PC-3 (cell line): Measurements from ENCODE around the gene LYRM9. TPM values are rescaled to one million over a fixed set of nuclear protein-coding genes. Genes with fewer than 3 reads are reported as not detected.

Experiments
- ATAC-seq: fragments of 200-7000 bp; cut with Tn5 transposase; 2 replicates; pipeline ENCODE4 v1.9.1; 2020; ENCODE audit warnings: mild to moderate bottlenecking, moderate library complexity
- BruUV-seq: library from RNA; stranded (reverse); fragments of 400-500 nt; replicated peaks from 2 replicates; lab custom pipeline; 2021; lab: Mats Ljungman, UMichigan
- CTCF ChIA-PET: fragments of 300-600 bp; sonication (Branson Sonifier 250); formaldehyde crosslinking; loops from one replicate; lab custom pipeline; 2022; ENCODE audit warnings: antibody characterized with exemption; lab: Charles Lee
- POLR2A ChIA-PET: fragments of 300-600 bp; sonication (Branson Sonifier 250); formaldehyde crosslinking; loops from one replicate; lab custom pipeline; 2022; ENCODE audit warnings: antibody characterized with exemption; ENCODE audit not compliant: unreplicated experiment; lab: Charles Lee
- DNase-seq: peaks from one replicate; pipeline ENCODE4 v3.0.0-alpha.2; 2015
- H2AFZ ChIP-seq: fragments of 300-600 bp; sonication (generic); 2 replicates; pipeline ENCODE4 v1.6.0; 2016; ENCODE audit warnings: antibody characterized with exemption, low read length
- H3F3A ChIP-seq: fragments of 300-600 bp; sonication (generic); one replicate; pipeline ENCODE4 v1.6.0; 2017; ENCODE audit warnings: antibody characterized with exemption, low read length, control low read depth, mild to moderate bottlenecking; ENCODE audit not compliant: unreplicated experiment
- H3K27ac ChIP-seq: fragments of 300-600 bp; sonication (generic); 2 replicates; pipeline ENCODE4 v1.5.1; 2016; ENCODE audit warnings: mild to moderate bottlenecking, low read length
- H3K27me3 ChIP-seq: fragments of 300-600 bp; sonication (generic); 2 replicates; pipeline ENCODE4 v1.6.1; 2016; ENCODE audit warnings: low read length, mixed read lengths
- H3K36me3 ChIP-seq: fragments of 300-600 bp; sonication (generic); 2 replicates; pipeline ENCODE4 v1.6.1; 2016; ENCODE audit warnings: low read depth, mixed run types, low read length, mixed read lengths
- H3K4me1 ChIP-seq: fragments of 300-600 bp; sonication (generic); 2 replicates; pipeline ENCODE4 v1.5.1; 2016; ENCODE audit warnings: low read length; ENCODE audit not compliant: insufficient read depth
- H3K4me2 ChIP-seq: fragments of 300-600 bp; sonication (generic); 2 replicates; pipeline ENCODE4 v1.6.0; 2016; ENCODE audit warnings: low read length
- H3K4me3 ChIP-seq: fragments of 300-600 bp; sonication (generic); 2 replicates; pipeline ENCODE4 v1.5.1; 2016; ENCODE audit warnings: mild to moderate bottlenecking, low read length, mixed read lengths
- H3K79me2 ChIP-seq: fragments of 300-600 bp; sonication (generic); 2 replicates; pipeline ENCODE4 v1.6.1; 2017; ENCODE audit warnings: low read length, mixed read lengths
- H3K9ac ChIP-seq: fragments of 300-600 bp; sonication (generic); 2 replicates; pipeline ENCODE4 v1.6.0; 2016; ENCODE audit warnings: mild to moderate bottlenecking, low read length
- H3K9me2 ChIP-seq: fragments of 300-600 bp; sonication (generic); replicated peaks from 2 replicates; pipeline ENCODE4 v1.6.1; 2016; ENCODE audit warnings: mixed run types, low read length, mixed read lengths
- H3K9me3 ChIP-seq: fragments of 300-600 bp; sonication (generic); 2 replicates; pipeline ENCODE4 v1.6.1; 2016; ENCODE audit warnings: low read length, mixed read lengths
- H4K20me1 ChIP-seq: fragments of 300-600 bp; sonication (generic); 2 replicates; pipeline ENCODE4 v1.6.1; 2016; ENCODE audit warnings: low read length, mixed read lengths
- EZH2 ChIP-seq: fragments of 300-600 bp; sonication (generic); IDR thresholded peaks from one replicate; pipeline ENCODE4 v1.6.1; 2017; ENCODE audit warnings: antibody characterized with exemption, mild to moderate bottlenecking, low read length; ENCODE audit not compliant: unreplicated experiment
- EZH2phosphoT487 ChIP-seq: fragments of 300-600 bp; sonication (generic); IDR thresholded peaks from 2 replicates; pipeline ENCODE4 v1.6.1; 2018; ENCODE audit warnings: mild to moderate bottlenecking, antibody characterized with exemption, low read length, borderline replicate concordance
- intact Hi-C: fragments of 100-400 bp; cut with micrococcal nuclease; formaldehyde crosslinking; loops from 2 replicates; pipeline ENCODE4 v1.9.0; 2023
- total RNA-seq: library from RNA; depleted of rRNA; stranded (reverse); fragments of >200 nt; gene quantifications from 2 replicates; pipeline ENCODE4 v1.2.3, GENCODE V29; 2014
- TF ChIP-seq, protein P1 (sequence below): fragments of 300-600 bp; sonication (generic); conservative IDR thresholded peaks from 2 replicates; pipeline ENCODE4 v1.5.1; 2017; ENCODE audit warnings: antibody characterized with exemption, low read depth, mild to moderate bottlenecking, low read length

The LYRM9 gene
- total RNA-seq, 1 experiment from 2014 or later: 0.58 TPM

- no peak overlapping the region for H2AFZ ChIP-seq
- H4K20me1 ChIP-seq: no peaks in the 10 kb centered on the region
- no peak overlapping the region for H3K4me3 ChIP-seq
- ATAC-seq (no peak), DNase-seq (no peak)
- H3F3A ChIP-seq: no peaks in the 10 kb centered on the region
- ChIA-PET CTCF (no interaction called here), POLR2A (no interaction called here)
- no peaks in the 10 kb centered on the region for H3K27me3 ChIP-seq
- H3K27ac ChIP-seq: no peak overlapping the region
- intact Hi-C loops: loop anchor here (10.0 kb wide), 2 partner anchors 117 to 357 kb away; no protein-coding TSS in a partner anchor
- BruUV-seq: no TSS peak
- no peak overlapping the region for H3K9ac ChIP-seq
- no peaks in the 10 kb centered on the region for H3K36me3 ChIP-seq
- H3K4me2 ChIP-seq: no peak overlapping the region
- H3K9me2 ChIP-seq: no peaks in the 10 kb centered on the region
- TF ChIP-seq, protein P1, sequence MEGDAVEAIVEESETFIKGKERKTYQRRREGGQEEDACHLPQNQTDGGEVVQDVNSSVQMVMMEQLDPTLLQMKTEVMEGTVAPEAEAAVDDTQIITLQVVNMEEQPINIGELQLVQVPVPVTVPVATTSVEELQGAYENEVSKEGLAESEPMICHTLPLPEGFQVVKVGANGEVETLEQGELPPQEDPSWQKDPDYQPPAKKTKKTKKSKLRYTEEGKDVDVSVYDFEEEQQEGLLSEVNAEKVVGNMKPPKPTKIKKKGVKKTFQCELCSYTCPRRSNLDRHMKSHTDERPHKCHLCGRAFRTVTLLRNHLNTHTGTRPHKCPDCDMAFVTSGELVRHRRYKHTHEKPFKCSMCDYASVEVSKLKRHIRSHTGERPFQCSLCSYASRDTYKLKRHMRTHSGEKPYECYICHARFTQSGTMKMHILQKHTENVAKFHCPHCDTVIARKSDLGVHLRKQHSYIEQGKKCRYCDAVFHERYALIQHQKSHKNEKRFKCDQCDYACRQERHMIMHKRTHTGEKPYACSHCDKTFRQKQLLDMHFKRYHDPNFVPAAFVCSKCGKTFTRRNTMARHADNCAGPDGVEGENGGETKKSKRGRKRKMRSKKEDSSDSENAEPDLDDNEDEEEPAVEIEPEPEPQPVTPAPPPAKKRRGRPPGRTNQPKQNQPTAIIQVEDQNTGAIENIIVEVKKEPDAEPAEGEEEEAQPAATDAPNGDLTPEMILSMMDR: no peak
- TF ChIP-seq EZH2 (no peak), EZH2phosphoT487 (no peak)
- H3K79me2 ChIP-seq: no peaks in the 10 kb centered on the region
- H3K9me3 ChIP-seq: no peaks in the 10 kb centered on the region
- no peaks in the 10 kb centered on the region for H3K4me1 ChIP-seq
Measured at GRCh38 chr17:27898096-27898495, 4.9 kb upstream of the LYRM9 start.

DNA sequence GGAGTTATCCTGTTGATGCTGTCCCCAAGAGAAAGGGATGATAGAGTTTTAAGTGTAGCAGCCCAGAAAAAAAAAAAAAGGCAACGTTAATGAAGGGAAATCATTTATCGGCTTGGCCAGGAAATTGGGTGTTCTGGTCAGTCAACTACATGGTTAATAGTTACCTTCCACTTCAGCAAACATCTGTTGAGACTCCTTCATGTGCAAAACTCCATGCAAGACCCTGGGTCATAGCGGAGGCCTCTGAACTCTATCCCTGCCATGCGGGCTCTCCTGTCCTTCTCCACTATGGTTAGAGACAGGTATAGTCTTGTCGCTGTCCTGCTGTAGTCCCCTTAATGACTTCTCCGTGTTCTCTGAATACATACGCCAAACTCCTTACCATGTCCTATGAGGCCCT is 3.5 kb upstream of the LYRM9 start:
- H3K79me2 ChIP-seq: no peaks in the 10 kb centered on the region
- no peak overlapping the region for H3K9ac ChIP-seq
- no peak overlapping the region for H3K4me2 ChIP-seq
- no peaks in the 10 kb centered on the region for H3F3A ChIP-seq
- DNase-seq (no peak), ATAC-seq (no peak)
- H3K4me1 ChIP-seq: peaks cover 4% of the 10 kb centered on the region
- intact Hi-C loops: loop anchor here (10.0 kb wide), 2 partner anchors 118 to 358 kb away; no protein-coding TSS in a partner anchor
- no peaks in the 10 kb centered on the region for H4K20me1 ChIP-seq
- H3K27me3 ChIP-seq: no peaks in the 10 kb centered on the region
- no peak overlapping the region for H3K4me3 ChIP-seq
- BruUV-seq: no TSS peak
- TF ChIP-seq EZH2phosphoT487 (no peak), EZH2 (no peak)
- TF ChIP-seq, protein P1: no peak
- no peaks in the 10 kb centered on the region for H3K9me2 ChIP-seq
- no peaks in the 10 kb centered on the region for H3K36me3 ChIP-seq
- ChIA-PET CTCF (no interaction called here), POLR2A (no interaction called here)
- no peak overlapping the region for H2AFZ ChIP-seq
- no peak overlapping the region for H3K27ac ChIP-seq
- no peaks in the 10 kb centered on the region for H3K9me3 ChIP-seq

DNA sequence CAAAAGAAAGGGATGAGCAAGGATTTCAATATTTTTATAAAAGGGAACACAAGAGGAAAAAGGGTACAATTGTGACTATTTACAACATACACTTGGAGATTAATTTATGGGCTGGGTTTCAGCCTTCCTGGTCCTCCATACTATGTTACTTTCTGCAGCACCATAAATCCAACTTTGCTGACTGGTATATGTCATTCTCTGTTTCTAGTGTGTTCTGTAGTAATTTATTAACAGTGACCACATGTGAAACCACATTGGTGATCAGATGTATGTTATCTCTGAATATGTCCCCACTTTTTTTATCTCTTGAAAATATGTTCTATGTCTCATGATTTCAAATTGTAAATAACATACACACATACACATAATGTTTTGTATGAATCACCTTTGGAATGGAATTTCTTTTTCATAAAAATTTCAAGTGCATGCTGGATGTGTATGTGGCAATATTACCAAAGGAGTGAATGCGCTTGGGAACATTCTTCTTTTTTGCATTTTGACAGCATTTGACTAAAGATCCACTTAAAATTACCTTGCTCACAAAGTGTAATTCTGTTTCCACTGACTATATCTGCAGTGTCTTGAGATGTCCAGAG is 2.9 kb upstream of the LYRM9 start:
- H3K79me2 ChIP-seq: no peaks in the 10 kb centered on the region
- TF ChIP-seq, protein P1: no peak
- no peak for TF ChIP-seq EZH2phosphoT487
- TF ChIP-seq EZH2: no peak
- no peak overlapping the region for H3K27ac ChIP-seq
- no TSS peak for BruUV-seq
- POLR2A ChIA-PET: no interaction called here
- H3K27me3 ChIP-seq: no peaks in the 10 kb centered on the region
- H3K4me3 ChIP-seq: no peak overlapping the region
- H2AFZ ChIP-seq: no peak overlapping the region
- H3K9ac ChIP-seq: no peak overlapping the region
- peaks cover 4% of the 10 kb centered on the region for H3K4me1 ChIP-seq
- no peak overlapping the region for H3K4me2 ChIP-seq
- no peaks in the 10 kb centered on the region for H3K36me3 ChIP-seq
- H3K9me2 ChIP-seq: no peaks in the 10 kb centered on the region
- ATAC-seq (no peak), DNase-seq (no peak)
- CTCF ChIA-PET: no interaction called here
- H4K20me1 ChIP-seq: no peaks in the 10 kb centered on the region
- intact Hi-C loops: loop anchor here (10.0 kb wide), 2 partner anchors 119 to 359 kb away; no protein-coding TSS in a partner anchor
- H3F3A ChIP-seq: no peaks in the 10 kb centered on the region
- no peaks in the 10 kb centered on the region for H3K9me3 ChIP-seq
